Right renal pelvis (tissue), 4 donors: ENCODE measurements around the gene OTULINL. TPM values are rescaled to one million over a fixed set of nuclear protein-coding genes. Genes with fewer than 3 reads are reported as not detected.
A peak's percentile ranks its signal among the peaks of the same experiment; 100 is the strongest.

Source experiments
- DNase-seq, 4 donors: peaks; one replicate each; pipeline ENCODE4 v3.0.0-alpha.2; 2013; ENCODE audit warnings: low read depth in 4 of 4, low spot score in 3 of 4, missing footprints in 1 of 4
- polyA plus RNA-seq, 4 donors: library from polyadenylated mRNA; unstranded; fragments of 120-200 nt; gene quantifications; one replicate each; pipeline ENCODE4 v1.2.1, GENCODE V29; 2013; ENCODE audit not compliant: insufficient read length in 4 of 4

OTULINL gene
- polyA plus RNA-seq, 4 donors = 11.7 to 13.0 (median 12.5) TPM

- DNase-seq = no peak
Observed at GRCh38 chr5:14574891-14575508, 6.6 kb upstream of the OTULINL start.

- DNase-seq = no peak
Observed at GRCh38 chr5:14576206-14576605, 5.4 kb upstream of the OTULINL start.

- no peak for DNase-seq
Observed at GRCh38 chr5:14577079-14577725, 4.4 kb upstream of the OTULINL start.

GRCh38 chr5:14577971-14578370 lies 3.6 kb upstream of the OTULINL start:
- DNase-seq = no peak

GRCh38 chr5:14579246-14579645 lies 2.3 kb upstream of the OTULINL start:
- DNase-seq = no peak

- no peak for DNase-seq
Observed at GRCh38 chr5:14579731-14580397, 1.7 kb upstream of the OTULINL start.

GRCh38 chr5:14580398-14581034 lies 1.1 kb upstream of the OTULINL start:
- DNase-seq = peak in 1 of 4 donors; percentile 18

GRCh38 chr5:14581891-14582796 lies 552 bp downstream of the OTULINL start:
- DNase-seq = peak in 1 of 4 donors; percentile 14

GRCh38 chr5:14582797-14583137 lies 1.2 kb downstream of the OTULINL start:
- no peak for DNase-seq

GRCh38 chr5:14584848-14585247 lies 3.3 kb downstream of the OTULINL start:
- no peak for DNase-seq

GRCh38 chr5:14587150-14587549 lies 5.6 kb downstream of the OTULINL start:
- DNase-seq = no peak

GRCh38 chr5:14588145-14588544 lies 6.6 kb downstream of the OTULINL start:
- no peak for DNase-seq

GRCh38 chr5:14588758-14589543 lies 7.4 kb downstream of the OTULINL start:
- DNase-seq = no peak

- no peak for DNase-seq
Observed at GRCh38 chr5:14590949-14591348, 9.4 kb downstream of the OTULINL start.

GRCh38 chr5:14591548-14591947 lies 10.0 kb downstream of the OTULINL start:
- no peak for DNase-seq

- DNase-seq = no peak
Observed at GRCh38 chr5:14593326-14594021, 11.9 kb downstream of the OTULINL start.

GRCh38 chr5:14594378-14595074 lies 12.9 kb downstream of the OTULINL start:
- DNase-seq = no peak

GRCh38 chr5:14595189-14595588 lies 13.6 kb downstream of the OTULINL start:
- no peak for DNase-seq

GRCh38 chr5:14595891-14596290 lies 14.3 kb downstream of the OTULINL start:
- DNase-seq = no peak
